DMS153 treated with DMSO at 0.1 percent for 48 hours (cell line): Measurements from ENCODE around the gene NRL.

ENCODE experiments used
- DNase-seq: peaks from one replicate; lab custom pipeline; 2025; ENCODE audit not compliant: unreplicated experiment; lab: John Stamatoyannopoulos, UW

Gene NRL

DNA sequence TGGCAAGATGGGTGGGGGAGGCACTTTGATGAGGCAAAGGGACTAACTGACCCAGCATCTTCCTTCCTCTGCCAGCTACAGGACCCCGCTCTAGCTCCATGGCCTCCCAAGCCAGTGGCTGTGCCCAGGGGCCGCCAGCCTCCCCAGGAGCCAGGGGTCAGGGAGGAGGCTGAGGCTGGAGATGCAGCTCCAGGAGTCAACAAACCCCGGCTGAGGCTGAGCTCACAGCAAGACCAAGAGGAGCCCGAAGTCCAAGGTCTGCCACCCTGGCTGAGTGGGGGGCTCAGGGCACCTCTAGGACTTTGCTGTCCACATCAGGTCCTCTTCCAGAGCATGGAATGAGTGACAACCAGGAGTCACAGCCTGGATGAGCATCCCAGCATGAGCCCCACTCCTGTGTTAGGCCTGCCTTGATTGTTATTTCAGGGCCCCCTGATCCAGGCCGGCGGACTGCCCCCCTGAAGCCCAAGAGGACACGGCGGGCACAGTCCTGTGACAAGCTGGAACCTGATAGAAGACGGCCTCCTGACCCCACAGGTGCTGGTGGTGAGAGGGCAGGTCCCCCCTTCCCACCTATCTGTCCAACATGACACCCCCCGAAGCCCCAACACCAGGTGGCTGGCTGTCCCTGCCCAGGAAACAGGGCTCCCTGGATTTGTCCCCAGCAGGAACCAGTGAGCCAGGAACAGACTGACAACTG is 45.9 kb downstream of the NRL start:
- DNase-seq: no peak

DNA sequence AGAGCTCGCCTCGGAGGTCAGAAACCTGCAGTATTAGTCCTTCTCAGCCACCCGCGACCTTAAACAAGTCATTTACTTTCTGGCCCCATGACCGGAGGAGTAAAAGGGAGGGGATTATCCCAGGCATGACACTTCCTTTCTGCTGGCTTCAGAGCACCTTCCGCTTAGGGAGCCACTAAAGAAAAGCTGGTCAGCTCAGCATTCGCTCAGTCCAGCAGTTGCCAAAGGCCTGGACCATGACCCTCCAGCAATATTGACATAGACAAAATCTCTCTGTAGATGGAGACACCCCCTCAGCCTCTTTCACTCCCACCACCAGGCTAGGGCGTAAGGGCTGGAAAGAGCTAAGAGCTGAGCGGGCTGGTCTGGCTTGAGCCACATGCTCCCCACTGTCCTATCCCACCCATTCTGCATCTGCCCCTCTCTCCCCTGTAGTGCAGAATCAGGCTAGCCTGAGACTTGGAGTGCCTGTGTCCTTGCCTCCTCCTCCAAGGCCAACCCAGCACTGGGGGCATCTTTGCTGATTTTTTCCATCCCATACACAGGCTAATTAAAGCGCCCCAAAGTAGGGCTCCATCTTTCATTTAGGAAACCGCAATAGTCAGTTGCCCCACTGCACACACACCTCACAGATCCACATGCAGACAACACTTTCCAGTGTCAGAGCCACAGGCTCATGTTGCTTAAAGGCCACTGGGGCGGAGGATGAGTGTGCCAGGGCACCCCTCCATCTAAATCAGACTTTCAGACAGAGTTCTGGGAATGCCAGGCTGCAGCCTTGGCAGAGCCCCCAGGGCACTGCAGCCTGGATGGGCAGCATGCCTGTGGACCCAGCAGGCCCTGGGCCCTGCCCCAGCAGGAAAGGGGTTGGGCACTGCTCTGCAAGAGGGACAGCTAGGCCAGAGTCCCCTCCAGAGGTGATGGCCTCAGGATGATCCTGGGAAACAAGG is 47.3 kb downstream of the NRL start:
- no peak for DNase-seq

DNA sequence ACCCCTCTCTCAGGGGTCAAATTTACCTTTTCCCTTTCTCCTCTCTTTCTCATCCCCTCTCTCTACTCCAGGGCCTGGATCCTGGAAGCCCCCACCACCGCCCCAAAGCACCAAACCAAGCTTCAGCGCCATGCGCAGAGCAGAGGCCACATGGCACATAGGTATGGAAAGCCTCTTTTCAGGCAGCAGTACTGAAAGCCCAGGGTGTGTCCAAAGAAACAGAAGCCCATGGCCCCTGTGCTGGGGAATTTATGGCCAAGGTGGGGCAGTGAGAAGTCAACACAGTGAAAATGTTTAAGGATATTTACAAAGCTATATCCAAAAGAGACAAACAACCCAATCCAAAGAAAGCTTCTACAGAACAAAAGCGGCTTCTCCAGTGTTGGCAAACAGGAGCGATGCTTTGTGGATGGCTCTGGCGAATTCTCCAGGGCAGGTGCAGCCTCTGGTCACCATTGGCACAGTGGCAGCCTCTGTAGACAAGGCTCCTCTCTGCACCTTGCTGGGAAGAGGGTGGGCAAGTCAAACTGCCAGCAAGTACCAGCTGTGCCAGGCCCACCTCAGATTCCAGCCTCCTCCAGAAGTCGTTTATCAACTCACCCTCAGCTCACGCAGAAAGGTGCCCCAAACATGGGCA is 48.1 kb downstream of the NRL start:
- DNase-seq: no peak

DNA sequence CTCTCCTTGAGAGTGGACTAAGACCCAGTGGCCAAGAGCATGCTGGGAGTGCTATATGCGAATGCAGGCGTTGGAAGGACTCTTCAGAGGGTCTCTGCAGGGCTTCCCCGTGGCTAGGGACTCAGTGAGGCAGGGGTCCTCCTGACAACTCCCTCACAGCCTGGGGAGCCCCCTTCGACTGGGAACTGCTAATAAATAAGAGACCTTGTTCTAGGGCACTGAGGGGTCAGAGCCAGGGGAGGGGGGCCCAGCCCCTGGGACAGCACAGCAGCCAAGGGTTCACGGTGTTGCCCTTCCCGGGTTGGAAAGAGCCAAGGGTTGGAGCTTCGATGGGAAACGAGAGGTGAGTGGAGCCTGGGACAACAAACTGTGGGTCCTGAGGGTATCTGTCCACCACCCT is 49.3 kb downstream of the NRL start:
- DNase-seq: no peak

DNA sequence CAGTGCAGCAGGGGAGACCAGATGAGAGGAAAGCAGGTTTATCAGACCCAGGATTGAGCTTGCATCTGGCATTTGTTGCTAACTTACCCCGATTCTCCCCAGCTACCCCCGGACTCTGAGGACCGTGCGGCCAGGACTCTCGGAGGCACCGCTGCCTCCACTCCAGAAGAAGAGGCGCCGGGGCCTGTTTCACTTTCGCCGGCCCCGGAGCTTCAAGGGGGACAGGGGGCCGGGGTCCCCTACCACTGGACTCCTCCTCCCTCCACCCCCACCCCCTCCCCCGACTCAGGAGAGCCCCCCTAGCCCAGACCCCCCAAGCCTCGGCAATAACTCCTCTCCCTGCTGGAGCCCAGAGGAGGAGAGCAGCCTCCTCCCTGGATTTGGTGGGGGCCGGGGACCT is 49.9 kb downstream of the NRL start:
- DNase-seq: no peak

DNA sequence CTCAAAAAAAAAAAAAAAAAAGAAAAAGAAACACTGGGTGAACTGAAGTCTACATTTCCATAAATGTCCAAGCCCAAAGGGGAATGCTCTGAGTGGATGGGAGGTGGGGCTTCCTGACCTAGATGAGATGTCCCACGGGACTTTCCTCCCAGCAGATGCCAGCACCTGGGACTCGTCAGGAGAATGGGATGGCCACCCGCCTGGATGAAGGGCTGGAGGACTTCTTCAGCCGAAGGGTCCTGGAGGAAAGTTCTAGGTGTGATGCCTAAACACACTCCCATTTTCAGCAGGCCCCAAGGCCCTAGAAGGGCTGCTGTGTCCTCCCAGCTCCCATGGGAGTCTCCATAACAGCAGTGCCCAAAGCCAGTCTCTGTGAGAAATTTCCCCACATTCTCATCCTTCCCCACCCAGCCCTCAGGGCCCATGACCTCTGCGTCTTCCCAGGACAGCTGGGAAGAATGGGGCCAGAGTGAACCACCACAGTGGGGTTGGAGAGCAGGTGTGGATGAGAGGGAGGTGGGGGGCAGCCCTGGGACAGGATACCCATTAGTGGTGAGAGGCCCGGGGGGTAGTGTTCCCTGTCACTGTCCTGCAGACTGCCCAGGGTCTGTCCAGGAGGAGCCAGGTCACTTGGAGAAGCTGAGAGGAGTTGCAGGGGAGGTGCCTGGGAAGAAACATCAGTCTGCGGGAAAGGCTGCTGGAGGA is 50.5 kb downstream of the NRL start:
- no peak for DNase-seq

DNA sequence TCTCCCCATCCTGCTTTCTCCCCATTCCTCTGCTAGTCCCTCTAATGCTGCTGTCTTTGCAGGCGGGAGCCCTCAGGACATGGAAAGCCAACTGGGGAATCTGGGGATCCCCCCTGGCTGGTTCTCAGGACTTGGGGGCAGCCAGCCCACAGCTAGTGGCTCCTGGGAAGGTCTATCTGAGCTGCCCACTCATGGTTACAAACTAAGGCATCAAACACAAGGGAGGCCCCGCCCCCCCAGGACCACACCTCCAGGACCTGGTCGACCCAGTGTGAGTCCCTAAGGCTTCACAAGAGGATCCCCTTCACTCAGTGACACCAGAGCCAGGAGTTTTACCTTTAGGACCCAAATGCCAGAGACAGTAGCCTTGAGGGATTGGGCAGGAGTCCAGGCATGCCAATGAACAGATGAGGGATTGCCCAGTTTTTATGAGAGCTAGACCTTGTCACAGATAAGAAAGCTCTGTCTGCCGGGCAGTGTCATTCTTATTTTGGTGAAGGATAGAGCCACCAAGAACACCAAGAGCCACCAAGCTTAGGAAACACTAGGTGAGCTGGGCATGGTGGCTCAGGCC is 51.4 kb downstream of the NRL start:
- no peak for DNase-seq

DNA sequence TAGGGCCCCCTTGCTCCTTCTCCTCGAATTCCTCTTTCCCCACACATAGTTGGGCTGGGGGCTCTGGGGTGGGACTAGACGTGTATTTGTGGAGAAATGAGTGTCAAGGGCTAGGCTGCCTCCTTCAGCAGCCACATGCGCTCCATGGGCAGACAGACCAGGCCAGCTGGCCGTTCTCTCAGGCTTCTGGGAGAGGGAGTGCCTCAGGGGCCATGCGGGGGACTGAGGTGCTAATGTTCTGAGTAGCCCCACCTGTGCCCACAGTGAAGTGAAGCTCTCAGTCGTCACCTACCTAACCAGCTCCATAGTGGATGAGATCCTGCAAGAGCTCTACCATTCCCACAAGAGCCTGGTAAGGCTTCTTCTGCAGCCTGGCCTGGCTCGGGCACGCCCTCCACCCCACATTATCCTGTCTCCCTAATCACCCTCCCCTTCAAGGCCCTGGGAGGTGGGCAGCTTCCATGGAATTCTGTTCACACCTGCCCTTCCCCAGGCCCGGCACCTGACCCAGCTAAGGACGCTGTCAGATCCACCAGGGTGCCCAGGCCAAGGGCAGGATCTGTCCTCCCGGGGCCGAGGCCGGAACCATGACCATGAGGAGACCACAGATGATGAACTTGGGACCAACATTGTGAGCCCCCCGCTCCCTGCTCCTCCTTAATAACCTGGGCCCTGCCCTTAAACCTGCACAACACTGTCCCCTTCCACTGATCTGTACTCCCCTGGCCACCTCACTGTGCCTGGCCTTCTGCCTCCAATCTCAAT is 52.4 kb downstream of the NRL start:
- no peak for DNase-seq

DNA sequence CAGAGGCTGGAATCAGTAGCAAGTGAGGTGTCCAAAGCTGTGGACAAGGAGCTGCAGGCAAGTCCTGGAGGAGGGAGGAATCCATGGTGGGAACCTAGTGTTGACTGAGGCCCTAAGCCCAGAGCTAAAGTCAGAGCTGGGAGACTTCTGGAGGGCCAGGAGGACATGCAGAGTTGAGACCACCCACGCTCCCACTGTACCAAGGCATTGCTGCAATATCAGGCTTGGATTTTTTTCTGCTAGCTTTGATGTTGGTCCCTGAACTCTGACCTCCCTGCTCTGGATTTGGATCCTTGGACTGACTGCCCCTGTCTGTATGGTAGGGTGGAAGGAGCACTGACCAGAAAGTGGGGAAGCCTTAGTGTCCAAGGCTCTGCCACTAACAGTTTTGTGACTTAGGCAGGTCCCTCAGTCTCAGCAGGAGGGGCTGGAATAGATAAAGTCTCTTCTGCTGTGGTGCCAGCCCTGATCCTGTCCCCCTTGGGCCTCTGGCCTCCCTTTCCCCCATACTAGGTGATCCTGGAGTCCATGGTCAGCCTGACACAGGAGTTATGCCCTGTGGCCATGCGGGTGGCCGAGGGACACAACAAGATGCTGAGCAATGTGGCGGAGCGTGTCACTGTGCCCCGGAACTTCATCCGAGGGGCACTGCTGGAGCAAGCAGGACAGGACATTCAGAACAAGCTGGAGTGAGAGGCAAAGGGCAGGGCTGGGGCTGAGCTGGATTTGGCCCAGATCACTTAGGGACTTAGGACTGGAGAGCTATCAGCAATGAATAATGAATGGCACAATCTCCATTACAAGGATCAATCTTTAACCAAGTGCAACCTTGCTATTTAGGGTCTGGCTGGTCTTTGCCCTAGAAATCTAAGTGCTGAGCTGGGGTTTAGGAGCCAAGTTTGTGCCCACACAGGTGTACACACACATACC is 53.5 kb downstream of the NRL start:
- DNase-seq: no peak

DNA sequence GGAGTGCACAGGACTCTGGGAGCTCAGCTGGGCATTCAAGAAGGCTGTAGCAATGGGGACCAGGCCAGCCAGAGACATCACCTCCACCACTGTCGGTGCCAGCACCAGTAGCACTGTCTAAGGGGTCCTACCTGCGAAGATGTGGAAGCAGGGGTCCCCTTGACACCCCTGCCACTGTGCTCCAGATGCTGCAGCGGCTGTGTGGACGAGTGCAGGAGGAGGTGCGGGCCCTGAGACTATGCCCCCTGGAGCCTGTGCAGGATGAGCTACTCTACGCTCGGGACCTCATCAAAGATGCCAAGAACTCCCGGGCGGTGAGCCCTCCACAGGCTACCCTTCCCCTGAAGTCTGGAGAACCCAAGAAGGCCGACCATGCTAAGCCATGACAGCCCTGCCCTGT is 54.3 kb downstream of the NRL start:
- DNase-seq: no peak

DNA sequence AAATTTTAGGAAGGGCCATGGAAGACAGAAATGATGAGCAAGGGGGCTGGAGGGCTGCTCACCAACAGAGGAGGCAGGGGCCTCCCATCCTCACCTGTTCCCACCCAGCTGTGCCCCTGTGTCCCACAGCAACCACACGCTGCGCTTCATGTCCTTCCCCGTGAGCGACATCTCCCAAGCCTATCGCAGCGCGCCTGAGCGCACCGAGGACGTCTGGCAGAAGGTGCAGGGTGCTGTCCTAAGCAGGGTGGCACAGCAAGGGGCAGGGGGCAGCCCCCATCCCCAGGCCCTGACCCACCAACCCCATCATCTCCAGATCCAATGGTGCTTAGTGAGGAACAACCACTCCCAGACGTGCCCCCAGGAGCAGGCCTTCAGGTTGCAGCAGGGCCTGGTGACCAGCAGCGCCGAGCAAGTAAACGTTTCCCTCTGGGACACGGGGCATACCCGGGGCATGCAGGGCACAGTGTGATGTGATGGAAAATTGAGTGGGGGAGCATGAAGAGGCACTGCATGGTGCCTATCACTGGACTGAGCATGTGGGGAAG is 54.8 kb downstream of the NRL start:
- DNase-seq: no peak

DNA sequence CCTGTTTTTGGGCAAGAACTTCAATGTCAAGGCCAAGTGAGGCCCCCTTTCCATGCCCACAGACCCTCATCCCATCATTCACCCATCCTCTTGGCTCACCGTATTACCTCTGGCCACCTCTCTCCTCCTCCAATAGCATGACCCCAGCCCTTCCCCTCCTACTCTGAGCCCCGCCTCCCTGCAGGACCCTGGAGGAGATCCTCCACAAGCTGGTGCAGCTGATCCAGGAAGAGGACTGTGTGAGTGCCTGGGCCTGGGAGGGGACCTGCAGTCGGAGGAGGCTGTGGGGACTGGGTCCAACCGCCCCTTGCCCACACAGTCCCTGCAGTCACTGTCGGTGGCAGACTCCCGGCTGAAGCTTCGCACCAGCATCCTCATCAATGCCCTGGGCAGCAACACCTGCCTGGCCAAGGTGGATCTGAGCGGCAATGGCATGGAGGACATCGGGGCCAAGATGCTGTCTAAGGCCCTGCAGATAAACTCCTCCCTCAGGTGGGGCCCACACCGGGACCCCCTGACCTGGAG is 55.7 kb downstream of the NRL start:
- no peak for DNase-seq

DNA sequence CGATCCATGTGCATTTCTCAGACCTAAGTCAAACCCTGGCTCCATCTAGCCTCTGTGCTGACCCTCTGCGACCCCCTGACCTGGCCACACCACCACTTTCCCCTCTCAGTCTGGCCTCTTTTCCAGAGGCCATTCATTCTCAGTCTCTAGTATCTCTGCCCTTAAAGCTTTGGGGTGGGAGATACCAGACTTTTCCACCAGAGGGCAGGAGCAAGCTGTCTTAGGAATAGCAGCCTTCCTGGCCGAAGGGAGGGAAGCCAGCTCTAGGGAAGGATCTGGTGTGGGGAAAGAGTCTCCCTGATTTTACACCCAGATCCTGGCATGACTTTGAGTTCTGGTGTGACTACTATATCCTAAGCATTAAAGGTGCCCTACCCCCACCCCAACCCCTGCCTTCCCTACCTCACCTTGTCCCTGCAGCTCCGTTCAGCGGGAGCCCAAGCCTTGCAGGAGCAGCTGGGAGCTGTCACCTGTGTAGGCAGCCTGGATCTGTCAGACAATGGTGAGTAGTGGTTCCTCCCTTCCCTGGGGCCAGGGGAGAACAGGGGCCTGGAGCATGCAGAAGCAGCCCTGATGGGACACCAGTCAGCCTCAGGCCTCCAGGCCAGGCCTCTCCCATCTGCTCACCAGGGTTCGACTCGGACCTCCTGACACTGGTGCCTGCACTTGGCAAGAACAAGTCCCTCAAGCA is 56.3 kb downstream of the NRL start:
- peak; percentile 31 for DNase-seq

DNA sequence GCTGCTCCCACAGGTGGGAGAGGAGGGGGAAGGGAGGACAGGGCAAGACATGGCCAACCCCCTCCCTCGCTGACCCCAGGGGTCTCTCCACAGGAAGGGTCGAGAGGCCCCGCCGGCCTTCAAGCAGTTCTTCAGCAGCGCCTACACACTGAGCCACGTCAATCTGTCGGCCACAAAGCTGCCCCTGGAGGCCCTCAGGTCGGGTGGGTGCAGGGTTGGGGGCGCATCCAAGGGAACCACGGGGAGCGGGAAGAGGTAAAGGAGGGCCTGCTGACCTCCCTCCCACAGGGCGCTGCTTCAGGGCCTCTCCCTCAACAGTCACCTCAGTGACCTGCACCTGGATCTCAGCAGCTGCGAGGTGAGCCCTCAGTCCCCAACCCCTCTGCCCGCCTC is 56.9 kb downstream of the NRL start:
- no peak for DNase-seq

DNA sequence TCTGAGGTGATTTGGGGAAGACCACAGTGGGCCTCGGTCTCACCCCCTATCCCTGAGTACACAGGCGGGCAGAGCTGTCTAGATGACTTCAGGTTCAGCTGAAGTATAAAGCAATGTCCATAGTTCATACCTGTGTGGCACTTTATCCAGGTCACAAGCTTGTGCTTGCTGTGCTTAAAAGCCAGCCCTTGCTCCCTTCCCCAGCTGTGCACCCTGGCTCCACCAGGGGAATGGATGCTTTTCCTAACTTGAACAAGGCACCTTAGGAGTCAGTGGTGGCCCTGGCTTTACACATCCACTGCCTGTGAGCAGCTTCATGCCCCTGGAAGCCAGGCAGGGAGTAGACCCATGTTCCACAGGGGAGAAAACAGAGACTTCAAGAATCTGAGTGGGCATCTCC is 57.5 kb downstream of the NRL start:
- DNase-seq: no peak

DNA sequence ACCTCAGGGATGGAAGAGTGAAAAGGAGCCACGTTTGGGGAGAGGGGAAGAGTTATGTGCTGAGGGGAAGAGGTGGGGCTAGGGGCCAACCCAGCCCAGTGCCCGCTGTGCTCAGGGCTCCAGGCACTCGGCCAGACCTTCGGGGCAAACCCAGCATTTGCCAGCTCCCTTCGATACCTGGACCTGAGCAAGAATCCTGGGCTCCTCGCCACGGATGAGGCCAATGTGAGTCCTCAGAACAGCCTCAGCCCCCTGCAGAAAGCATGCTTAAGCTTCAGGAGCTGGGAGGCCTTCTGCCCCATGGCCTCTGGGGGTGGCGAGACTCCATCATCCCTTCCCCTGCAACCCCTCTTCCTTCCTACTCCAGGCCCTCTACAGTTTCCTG is 58.0 kb downstream of the NRL start:
- no peak for DNase-seq

DNA sequence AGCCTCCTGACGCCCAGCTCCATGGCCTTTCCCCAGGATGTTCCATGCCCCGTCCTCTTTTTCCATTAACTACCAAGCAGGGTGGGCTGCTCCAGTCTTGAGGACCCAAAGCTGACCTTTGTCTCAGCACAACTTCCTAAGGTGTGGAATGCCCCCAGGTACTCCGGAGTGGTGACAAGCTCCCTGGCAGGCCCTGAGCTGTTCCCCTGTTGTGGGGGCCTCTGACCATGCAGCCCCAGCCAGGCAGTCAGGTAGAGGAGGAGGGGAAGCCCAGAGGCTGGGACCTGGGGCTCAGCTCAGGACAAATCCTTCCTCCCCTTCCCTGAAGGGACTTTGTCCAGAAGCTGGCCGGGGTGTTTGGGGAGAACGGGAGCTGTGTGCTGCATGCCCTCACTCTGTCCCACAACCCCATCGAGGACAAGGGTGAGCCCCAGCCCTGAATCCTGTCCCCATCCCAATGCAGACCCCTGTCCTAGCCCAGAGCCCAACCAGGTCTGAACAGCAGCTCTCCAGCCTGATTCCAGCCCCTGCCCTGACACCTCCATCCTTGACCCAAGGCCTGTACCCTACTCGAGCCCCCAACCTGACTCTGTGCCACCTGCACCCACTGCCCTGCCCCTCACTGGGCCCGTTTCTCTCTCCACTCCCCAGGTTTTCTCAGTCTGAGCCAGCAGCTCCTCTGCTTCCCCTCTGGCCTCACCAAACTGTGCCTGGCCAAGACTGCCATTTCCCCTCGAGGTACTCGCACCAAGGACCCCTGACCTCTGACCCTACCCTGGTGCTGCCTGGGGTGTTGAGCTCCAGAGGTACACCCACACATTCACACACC is 58.6 kb downstream of the NRL start:
- DNase-seq: no peak
